Chondrocyte (in vitro differentiated cells): ENCODE results near the gene NHEJ1. TPM values are rescaled to one million over a fixed set of nuclear protein-coding genes. Genes with fewer than 3 reads are reported as not detected.

Experiments
- DNase-seq: peaks from one replicate; pipeline ENCODE4 v3.0.0; 2021; ENCODE audit warnings: mixed read lengths, low spot score
- H3K27ac Mint-ChIP-seq: one replicate; pipeline ENCODE4 v1.8.0; 2021; ENCODE audit warnings: mild to moderate bottlenecking, moderate library complexity, mixed read lengths; ENCODE audit not compliant: unreplicated experiment
- H3K27me3 Mint-ChIP-seq: 2 replicates; pipeline ENCODE4 v1.8.0; 2021; ENCODE audit warnings: low read depth, mixed read lengths
- H3K36me3 Mint-ChIP-seq: 2 replicates; pipeline ENCODE4 v1.8.0; 2021; ENCODE audit warnings: low read depth, mixed read lengths
- H3K4me1 Mint-ChIP-seq: 2 replicates; pipeline ENCODE4 v1.8.0; 2021; ENCODE audit warnings: low read depth, mild to moderate bottlenecking, mixed read lengths
- H3K4me3 Mint-ChIP-seq: one replicate; pipeline ENCODE4 v1.8.0; 2021; ENCODE audit warnings: mild to moderate bottlenecking, moderate library complexity, mixed read lengths; ENCODE audit not compliant: unreplicated experiment
- H3K9me3 Mint-ChIP-seq: 2 replicates; pipeline ENCODE4 v1.8.0; 2021; ENCODE audit warnings: low read depth, mixed read lengths
- CTCF ChIP-seq: fragments of 200-600 bp; sonication (generic); IDR thresholded peaks from 2 replicates; pipeline ENCODE4 v1.5.0; 2021; ENCODE audit warnings: antibody characterized with exemption, mild to moderate bottlenecking, moderate library complexity
- total RNA-seq: library from RNA; stranded (reverse); gene quantifications from 3 replicates; pipeline ENCODE4 v1.2.1, GENCODE V29; 2021

The NHEJ1 gene
- total RNA-seq, 1 donor from 2014 or later = 13.3 TPM

DNA sequence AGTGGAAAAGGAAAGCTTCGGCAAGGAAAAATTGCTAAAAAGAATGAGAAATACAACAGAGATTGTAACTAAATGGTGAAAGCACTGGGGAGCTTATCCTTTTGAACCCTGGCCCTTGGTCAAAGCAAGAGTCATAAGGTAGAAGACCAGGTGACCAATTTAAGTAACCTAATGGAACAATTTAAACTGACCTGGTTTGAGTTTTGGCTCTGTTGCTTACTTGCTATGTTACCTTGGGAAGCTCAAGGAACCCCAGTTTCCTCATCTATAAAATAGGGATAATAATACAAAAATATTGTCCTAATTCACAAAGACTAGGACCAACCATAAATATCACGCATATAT lies 48.6 kb downstream of the NHEJ1 start:
- Mint-ChIP-seq H3K27me3 (no peaks in the 10 kb centered on the region), H3K27ac (no peak overlapping the region)

DNA sequence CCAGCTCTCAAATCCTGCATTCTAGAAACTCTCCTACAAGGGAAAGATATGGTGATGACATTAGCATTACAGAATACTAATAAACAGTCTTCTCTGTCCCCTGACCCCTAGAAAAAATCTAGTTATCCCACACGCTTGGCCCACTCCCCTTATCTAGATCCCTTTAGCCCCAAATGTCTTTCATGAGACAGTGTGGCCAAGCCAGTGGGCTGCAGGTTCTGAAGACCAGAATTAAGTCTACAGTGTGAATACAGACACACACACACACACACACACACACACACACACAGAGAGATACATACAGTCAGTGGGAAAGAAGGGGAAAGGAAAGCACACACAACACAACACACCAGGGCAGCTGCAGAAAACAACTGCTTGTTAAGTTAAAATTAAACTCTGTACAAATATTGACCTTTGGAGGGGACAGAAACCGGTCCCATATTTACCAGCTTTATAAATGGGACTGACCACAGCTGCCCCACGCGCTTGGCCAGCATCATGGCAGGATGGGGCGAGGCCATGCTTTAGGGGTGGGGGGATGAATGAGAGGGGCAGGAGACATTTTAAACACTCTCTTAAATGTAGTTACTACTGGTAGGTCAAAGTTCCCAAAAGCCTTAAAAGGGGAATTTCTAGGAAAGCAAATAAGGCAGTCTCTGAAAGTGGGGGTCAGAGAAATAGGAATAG lies 49.1 kb downstream of the NHEJ1 start:
- no peak for TF ChIP-seq CTCF
- H3K27ac Mint-ChIP-seq = no peak overlapping the region
- no peaks in the 10 kb centered on the region for H3K9me3 Mint-ChIP-seq
- H3K36me3 Mint-ChIP-seq = peaks cover 6% of the 10 kb centered on the region
- no peak for DNase-seq
- no peaks in the 10 kb centered on the region for H3K4me1 Mint-ChIP-seq
- H3K4me3 Mint-ChIP-seq = no peak overlapping the region
- H3K27me3 Mint-ChIP-seq = no peaks in the 10 kb centered on the region

More for the DNA sequence above, 48.6 kb downstream of the NHEJ1 start:
- Mint-ChIP-seq H3K4me1 (no peaks in the 10 kb centered on the region), H3K4me3 (no peak overlapping the region), H3K9me3 (no peaks in the 10 kb centered on the region), H3K36me3 (peaks cover 6% of the 10 kb centered on the region)
- no peak for DNase-seq
- TF ChIP-seq CTCF = no peak

- H3K27ac Mint-ChIP-seq = no peak overlapping the region
Measured at GRCh38 chr2:219109471-219109870, 51.1 kb downstream of the NHEJ1 start.

DNA sequence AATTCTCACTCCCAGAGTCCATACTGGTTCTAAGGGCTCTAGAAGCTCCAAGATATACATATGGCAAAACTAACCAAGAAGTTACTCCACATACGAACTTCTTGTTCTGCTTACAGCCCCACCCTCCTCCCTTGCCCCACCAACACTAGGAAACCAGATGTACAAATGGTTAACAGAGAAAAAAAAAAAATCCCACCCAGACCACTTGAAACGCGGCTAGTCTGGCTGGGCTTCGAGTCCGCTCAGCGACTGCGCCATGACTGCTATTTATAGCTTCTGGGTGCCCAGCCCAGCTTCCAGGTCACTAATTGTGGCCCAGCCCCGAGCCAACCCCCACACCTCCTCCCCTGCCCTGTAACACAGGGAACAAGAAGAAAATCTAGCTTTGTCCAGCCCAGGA lies 52.9 kb downstream of the NHEJ1 start:
- Mint-ChIP-seq H3K36me3 (peaks cover 6% of the 10 kb centered on the region), H3K4me1 (peaks cover 7% of the 10 kb centered on the region), H3K4me3 (no peak overlapping the region), H3K9me3 (no peaks in the 10 kb centered on the region), H3K27me3 (no peaks in the 10 kb centered on the region), H3K27ac (no peak overlapping the region)
- TF ChIP-seq CTCF = no peak
- DNase-seq = no peak

More at GRCh38 chr2:219109471-219109870, 51.1 kb downstream of the NHEJ1 start:
- H3K9me3 Mint-ChIP-seq = no peaks in the 10 kb centered on the region
- TF ChIP-seq CTCF = no peak
- H3K36me3 Mint-ChIP-seq = peaks cover 6% of the 10 kb centered on the region
- no peak overlapping the region for H3K4me3 Mint-ChIP-seq
- peaks cover 4% of the 10 kb centered on the region for H3K4me1 Mint-ChIP-seq
- DNase-seq = no peak
- H3K27me3 Mint-ChIP-seq = no peaks in the 10 kb centered on the region

- H3K36me3 Mint-ChIP-seq = peaks cover 6% of the 10 kb centered on the region
- H3K27ac Mint-ChIP-seq = no peak overlapping the region
- no peak for DNase-seq
- H3K9me3 Mint-ChIP-seq = no peaks in the 10 kb centered on the region
- H3K27me3 Mint-ChIP-seq = no peaks in the 10 kb centered on the region
- H3K4me3 Mint-ChIP-seq = no peak overlapping the region
- no peak for TF ChIP-seq CTCF
- peaks cover 7% of the 10 kb centered on the region for H3K4me1 Mint-ChIP-seq
Measured at GRCh38 chr2:219106251-219106650, 54.4 kb downstream of the NHEJ1 start.
